Endothelial cell of umbilical vein (primary cell): Measurements from ENCODE around the gene CAMTA1. TPM values are rescaled to one million over a fixed set of nuclear protein-coding genes. Genes with fewer than 3 reads are reported as not detected.

ENCODE experiments used
- BruUV-seq: library from RNA; stranded (reverse); fragments of 400-500 nt; replicated peaks from 2 replicates; lab custom pipeline; 2021; lab: Mats Ljungman, UMichigan
- CTCF ChIA-PET: fragments of 300-600, 350-600 bp; sonication (Branson Sonifier 250); formaldehyde crosslinking; loops from one replicate; lab custom pipeline; 2021; ENCODE audit warnings: antibody characterized with exemption, inconsistent platforms; lab: Charles Lee
- POLR2A ChIA-PET: fragments of 300-600, 350-600 bp; sonication (Branson Sonifier 250); formaldehyde crosslinking; loops from one replicate; lab custom pipeline; 2021; ENCODE audit warnings: antibody characterized with exemption, inconsistent platforms; lab: Charles Lee
- DNase-seq: peaks from one replicate; pipeline ENCODE4 v3.0.0-alpha.2; 2011; ENCODE audit warnings: low read depth, low spot score
- FAIRE-seq: peaks from 2 replicates; lab custom pipeline; 2011; peaks lifted over from hg19 to GRCh38; lab: Jason Lieb, UNC
- H2AFZ ChIP-seq: 2 replicates; pipeline ENCODE4 v1.6.0; 2012; ENCODE audit warnings: low read depth, low read length, control low read depth, inconsistent platforms
- H3K27ac ChIP-seq: 2 replicates; pipeline ENCODE4 v1.5.1; 2011; ENCODE audit warnings: low read depth, mild to moderate bottlenecking, control low read depth, low read length, moderate library complexity; ENCODE audit not compliant: insufficient read depth
- H3K27me3 ChIP-seq, 2 experiments: 2 replicates each; pipeline versions ENCODE4 v1.6.0 to v1.6.1; 2011; ENCODE audit warnings: low read length in 2 of 2, mixed read lengths in 1 of 2; ENCODE audit not compliant: control insufficient read depth in 2 of 2, insufficient read depth in 2 of 2
- H3K36me3 ChIP-seq, 2 experiments: 2 replicates in 1 of 2; 3 replicates in 1 of 2; pipeline ENCODE4 v1.5.1; 2011; ENCODE audit warnings: low read length in 2 of 2, mild to moderate bottlenecking in 1 of 2, moderate library complexity in 1 of 2; ENCODE audit not compliant: control insufficient read depth in 2 of 2, insufficient read depth in 2 of 2; ENCODE audit errors: extremely low read depth in 1 of 2
- H3K4me1 ChIP-seq: 3 replicates; pipeline ENCODE4 v1.5.1; 2011; ENCODE audit warnings: mild to moderate bottlenecking, low read length; ENCODE audit not compliant: control insufficient read depth, insufficient read depth; ENCODE audit errors: extremely low read depth
- H3K4me2 ChIP-seq: 2 replicates; pipeline ENCODE4 v1.6.1; 2011; ENCODE audit warnings: low read length, control low read depth, mixed read lengths; ENCODE audit not compliant: insufficient read depth
- H3K4me3 ChIP-seq, 3 experiments: fragments of 200-600 bp in 1 of 3; sonication (generic), shearing (Covaris generic) in 1 of 3; replicated peaks in 1 of 3; 2 replicates each; pipeline ENCODE4 v1.5.1; 2011 to 2016; ENCODE audit warnings: control low read depth in 3 of 3, low read length in 3 of 3, mild to moderate bottlenecking in 2 of 3, inconsistent platforms in 1 of 3, low read depth in 1 of 3, moderate library complexity in 1 of 3; ENCODE audit not compliant: insufficient read depth in 1 of 3
- H3K79me2 ChIP-seq: 2 replicates; pipeline ENCODE4 v1.6.0; 2012; ENCODE audit warnings: low read length, inconsistent platforms; ENCODE audit not compliant: control insufficient read depth, insufficient read depth
- H3K9ac ChIP-seq: replicated peaks from 2 replicates; pipeline ENCODE3; 2011; ENCODE audit warnings: low read length, control low read depth; ENCODE audit not compliant: insufficient read depth; ENCODE audit errors: extremely low read depth
- H3K9me1 ChIP-seq: replicated peaks from 3 replicates; pipeline ENCODE4 v1.6.0; 2011; ENCODE audit warnings: mild to moderate bottlenecking, low read length; ENCODE audit not compliant: control insufficient read depth, insufficient read depth; ENCODE audit errors: extremely low read depth
- H3K9me3 ChIP-seq: replicated peaks from 2 replicates; pipeline ENCODE4 v1.5.1; 2012; ENCODE audit warnings: low read length, inconsistent platforms; ENCODE audit not compliant: control insufficient read depth, insufficient read depth
- H4K20me1 ChIP-seq: replicated peaks from 2 replicates; pipeline ENCODE3; 2011; ENCODE audit warnings: mild to moderate bottlenecking, low read length; ENCODE audit not compliant: control insufficient read depth, insufficient read depth; ENCODE audit errors: extremely low read depth
- EZH2 ChIP-seq: IDR thresholded peaks from 2 replicates; pipeline ENCODE4 v1.6.1; 2012; ENCODE audit warnings: borderline replicate concordance, low read depth, mild to moderate bottlenecking, moderate library complexity, low read length, inconsistent platforms; ENCODE audit not compliant: severe bottlenecking
- dilution Hi-C: fragments of 300-500 bp; cut with MboI; formaldehyde crosslinking; loops from one replicate; pipeline ENCODE4 v1.15.0; 2019; ENCODE audit warnings: low sequenced_read_pairs; ENCODE audit not compliant: extremely low pct_ligation_motif_present
- intact Hi-C: fragments of 100-400 bp; cut with micrococcal nuclease; formaldehyde crosslinking; loops from one replicate; pipeline ENCODE4 v1.10.0; 2022
- polyA plus RNA-seq, 4 experiments: library from polyadenylated mRNA; depleted of rRNA in 3 of 4; stranded (reverse) in 3 of 4; unstranded in 1 of 4; fragments of >200 nt; gene quantifications; 2 replicates each; pipeline versions ENCODE4 v1.2.1 to v1.2.3, GENCODE V29; 2011 to 2012; ENCODE audit warnings: missing spikeins in 1 of 4
- total RNA-seq: library from RNA; stranded (reverse); gene quantifications from 2 replicates; pipeline ENCODE4 v1.2.3, GENCODE V29; 2021
- TF ChIP-seq, protein P1 (sequence below): IDR thresholded peaks from 2 replicates; pipeline ENCODE4 v1.6.1; 2011; ENCODE audit not compliant: insufficient read depth, insufficient read length
- TF ChIP-seq, protein P2 (sequence below), 2 donors: IDR thresholded peaks; 1 replicate in 1 of 2; 2 replicates in 1 of 2; pipeline ENCODE4 v1.5.1; 2011; ENCODE audit warnings: low read length in 2 of 2, mild to moderate bottlenecking in 2 of 2, moderate library complexity in 2 of 2, control low read depth in 1 of 2, inconsistent platforms in 1 of 2, low read depth in 1 of 2; ENCODE audit not compliant: insufficient read depth in 1 of 2; ENCODE audit errors: extremely low read depth in 1 of 2

The CAMTA1 gene
- total and polyA plus RNA-seq, 2 donors (not counting 3 experiments of a cell fraction or from before 2014, with no cell fraction given): 50.8 to 92.7 TPM

DNA sequence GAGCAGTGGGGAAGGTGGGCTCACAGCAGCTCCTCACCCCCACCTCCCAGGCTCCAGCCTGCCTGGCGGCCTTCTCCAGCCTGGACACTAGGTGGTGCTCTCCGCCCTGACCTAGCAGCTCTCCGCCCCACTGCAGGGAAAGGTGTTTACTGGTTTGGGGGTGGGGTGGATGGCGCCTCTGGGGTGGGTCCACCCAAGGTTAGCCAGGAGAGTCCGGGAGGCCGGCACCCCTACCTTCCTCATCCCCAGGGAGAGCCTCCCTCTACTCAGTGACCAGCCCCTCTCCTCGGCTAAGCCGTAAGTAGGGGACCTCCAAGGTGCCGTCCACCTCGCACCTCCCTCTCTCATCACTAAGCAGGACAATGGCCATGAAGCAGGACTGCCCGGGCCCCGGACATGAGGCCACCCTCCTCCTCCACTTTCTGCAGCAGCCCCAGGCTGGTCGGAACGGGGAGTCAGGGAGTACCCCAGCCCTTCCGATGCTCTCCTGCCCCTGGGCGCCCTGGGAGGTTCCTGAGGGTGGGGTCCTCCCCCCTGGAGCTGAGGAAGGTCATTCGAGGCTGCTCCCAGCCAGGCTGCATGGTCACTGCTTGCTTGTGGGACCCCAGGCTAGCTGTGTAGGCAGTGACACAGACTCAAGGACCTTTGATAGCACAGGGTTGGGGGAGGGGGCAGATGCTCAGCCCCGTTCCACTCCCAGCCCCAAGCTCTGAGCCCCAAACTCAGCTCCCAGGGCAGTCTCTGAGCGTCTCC is 884.5 kb downstream of the CAMTA1 start:
- no TSS peak for BruUV-seq
- no peak overlapping the region for H3K4me2 ChIP-seq
- no peaks in the 10 kb centered on the region for H3K4me1 ChIP-seq
- DNase-seq (peak; percentile 54), FAIRE-seq (peak; percentile 73)
- TF ChIP-seq, protein P1, sequence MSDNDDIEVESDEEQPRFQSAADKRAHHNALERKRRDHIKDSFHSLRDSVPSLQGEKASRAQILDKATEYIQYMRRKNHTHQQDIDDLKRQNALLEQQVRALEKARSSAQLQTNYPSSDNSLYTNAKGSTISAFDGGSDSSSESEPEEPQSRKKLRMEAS: no peak
- TF ChIP-seq, protein P2, sequence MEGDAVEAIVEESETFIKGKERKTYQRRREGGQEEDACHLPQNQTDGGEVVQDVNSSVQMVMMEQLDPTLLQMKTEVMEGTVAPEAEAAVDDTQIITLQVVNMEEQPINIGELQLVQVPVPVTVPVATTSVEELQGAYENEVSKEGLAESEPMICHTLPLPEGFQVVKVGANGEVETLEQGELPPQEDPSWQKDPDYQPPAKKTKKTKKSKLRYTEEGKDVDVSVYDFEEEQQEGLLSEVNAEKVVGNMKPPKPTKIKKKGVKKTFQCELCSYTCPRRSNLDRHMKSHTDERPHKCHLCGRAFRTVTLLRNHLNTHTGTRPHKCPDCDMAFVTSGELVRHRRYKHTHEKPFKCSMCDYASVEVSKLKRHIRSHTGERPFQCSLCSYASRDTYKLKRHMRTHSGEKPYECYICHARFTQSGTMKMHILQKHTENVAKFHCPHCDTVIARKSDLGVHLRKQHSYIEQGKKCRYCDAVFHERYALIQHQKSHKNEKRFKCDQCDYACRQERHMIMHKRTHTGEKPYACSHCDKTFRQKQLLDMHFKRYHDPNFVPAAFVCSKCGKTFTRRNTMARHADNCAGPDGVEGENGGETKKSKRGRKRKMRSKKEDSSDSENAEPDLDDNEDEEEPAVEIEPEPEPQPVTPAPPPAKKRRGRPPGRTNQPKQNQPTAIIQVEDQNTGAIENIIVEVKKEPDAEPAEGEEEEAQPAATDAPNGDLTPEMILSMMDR (IDR thresholded peaks at IDR 0.05; ENCODE audit: extremely low read depth in 1 of 2, insufficient read depth in 1 of 2, low read depth in 1 of 2, low read length in 2 of 2): peak; percentile 77 to 93
- TF ChIP-seq EZH2: no peak
- ChIA-PET POLR2A (no interaction called here), CTCF (interaction anchor here (0.6 to 9.4 kb wide), 39 partner anchors 9 to 679 kb away, joined by 3 to 674 read pairs (median 5); partner anchors contain the start of genes PER3 and VAMP3)
- peak overlapping the region; percentile 1 for H2AFZ ChIP-seq
- dilution Hi-C loops: no loop called here
- no peak overlapping the region for H3K9ac ChIP-seq
- intact Hi-C loops: no loop called here
- no peaks in the 10 kb centered on the region for H3K9me1 ChIP-seq
- H4K20me1 ChIP-seq: no peaks in the 10 kb centered on the region
- no peaks in the 10 kb centered on the region for H3K36me3 ChIP-seq
- no peaks in the 10 kb centered on the region for H3K27me3 ChIP-seq
- no peaks in the 10 kb centered on the region for H3K79me2 ChIP-seq
- H3K4me3 ChIP-seq: peak overlapping the region in 1 of 3 experiments; percentile 18
- H3K9me3 ChIP-seq: no peaks in the 10 kb centered on the region
- no peak overlapping the region for H3K27ac ChIP-seq
